Stimulated activated CD8-positive, alpha-beta memory T cell treated with anti-CD3 and anti-CD28 coated beads, Interleukin-15, amount 100 ng/mL, for 48 hours (primary cell): ENCODE data around the gene CA11.
"Not testable (repeated sequence)": the region's sequence is repeated elsewhere in the genome, so short reads cannot be mapped to it uniquely, and the experiment has no call there.

Experiments
- DNase-seq, 2 donors: peaks; one replicate each; pipeline ENCODE4 v3.0.0-alpha.2; 2020; ENCODE audit warnings: low read depth in 2 of 2

Gene CA11

GRCh38 chr19:48641850-48642249 lies 4.1 kb downstream of the CA11 start:
- no peak for DNase-seq

GRCh38 chr19:48639483-48640375 lies 6.3 kb downstream of the CA11 start:
- DNase-seq = no peak

- no peak for DNase-seq
Observed at GRCh38 chr19:48638831-48639381, 7.1 kb downstream of the CA11 start.

GRCh38 chr19:48637948-48638830 lies 7.8 kb downstream of the CA11 start:
- peak in 1 of 2 donors; percentile 66 for DNase-seq

DNA sequence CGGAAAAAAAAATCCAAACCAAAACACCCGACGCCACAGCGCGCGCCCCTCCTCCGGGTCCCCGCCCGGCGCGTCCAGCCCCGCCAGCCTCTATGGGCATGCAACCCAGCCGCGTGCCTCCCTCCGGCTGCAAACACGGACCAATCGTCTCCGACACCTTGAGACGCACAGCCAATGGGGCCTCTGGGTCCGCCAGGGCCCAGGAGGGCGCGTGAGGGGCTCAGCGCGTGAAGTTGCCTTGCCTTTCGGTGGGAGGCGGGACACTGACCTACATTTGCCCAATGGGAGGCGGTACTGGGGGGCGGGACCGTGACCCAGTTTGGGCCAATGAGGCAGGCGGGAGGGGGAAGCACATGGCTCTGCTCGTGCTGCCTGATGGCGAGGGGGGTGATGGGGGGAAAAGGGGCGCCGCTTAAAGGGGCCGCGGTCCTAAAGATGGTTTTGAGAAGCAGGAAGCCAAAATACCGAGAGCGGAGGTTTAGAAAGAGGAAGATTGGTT lies 8.5 kb downstream of the CA11 start:
- DNase-seq = peak; percentile 98 to 99

DNA sequence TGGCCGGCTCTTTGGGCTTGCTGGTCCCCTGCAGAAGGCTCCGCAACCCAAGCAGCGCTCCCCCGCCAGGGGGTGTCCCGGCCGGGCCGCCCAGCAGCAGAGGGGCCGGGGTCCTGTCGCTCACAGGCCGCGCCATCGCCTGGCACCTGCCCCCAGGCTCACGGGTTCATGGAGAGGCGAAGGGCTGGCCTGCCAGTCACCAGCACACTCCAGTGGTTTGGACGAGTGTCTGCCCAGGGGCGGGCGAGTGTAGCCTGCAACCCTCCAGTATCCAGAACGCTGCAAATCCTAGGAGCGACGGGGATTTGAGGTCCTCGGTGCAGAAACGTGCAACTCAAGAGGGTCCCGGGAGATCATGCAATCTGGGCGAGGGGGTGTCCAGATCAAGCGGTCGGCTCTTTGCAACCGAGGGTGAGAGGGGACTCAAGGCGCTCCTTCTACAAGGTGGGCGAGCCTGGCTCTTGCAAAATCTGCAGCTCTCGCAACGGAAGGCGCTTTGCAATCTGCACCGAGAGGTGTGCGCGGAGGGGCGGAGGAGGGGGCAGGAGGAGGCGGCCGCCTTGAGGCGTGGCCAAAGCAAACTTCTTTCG lies 9.0 kb downstream of the CA11 start, which contains the start of gene DBP:
DBP (minus strand) TSS at position 521 of the 590 bp plus-strand sequence; CDS start at position 136, 385 bp downstream.
- DNase-seq = no peak

GRCh38 chr19:48635966-48636858 lies 9.8 kb downstream of the CA11 start:
- no peak for DNase-seq

DNA sequence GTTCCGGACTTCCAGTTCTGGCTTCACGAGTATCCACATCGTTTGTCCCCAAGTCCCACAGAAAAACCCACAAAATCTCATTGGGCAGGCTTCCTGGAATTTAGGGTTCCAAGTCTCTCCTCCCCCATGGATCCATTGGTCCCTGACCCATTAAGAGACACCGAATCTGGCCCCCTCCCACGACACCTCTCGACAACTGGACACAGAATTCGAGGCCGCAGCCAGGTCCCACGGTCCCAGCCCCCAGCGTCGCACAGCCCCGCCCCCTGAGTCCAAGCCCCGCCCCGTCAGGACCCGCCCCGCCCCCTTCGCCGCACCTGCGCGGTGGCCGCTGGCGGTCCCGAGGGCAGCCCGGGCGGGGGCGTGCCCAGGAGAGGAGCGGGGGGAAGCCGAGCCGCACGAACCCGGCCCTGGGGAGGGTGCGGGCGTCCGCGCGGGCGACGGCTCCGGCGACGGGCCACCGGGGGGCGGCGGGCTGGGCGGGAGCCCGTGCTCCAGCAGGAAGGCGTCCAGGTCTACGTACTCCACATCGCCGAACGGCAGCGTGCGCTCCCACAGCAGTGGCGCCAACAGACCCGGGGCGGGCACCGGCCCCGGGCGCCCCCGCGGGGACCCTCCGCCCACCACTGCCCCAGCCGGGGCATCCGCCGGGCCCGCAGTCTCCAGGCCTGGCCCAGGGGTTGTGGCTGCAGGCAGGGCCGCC lies 10.6 kb downstream of the CA11 start:
- DNase-seq = peak; percentile 64 to 67

DNA sequence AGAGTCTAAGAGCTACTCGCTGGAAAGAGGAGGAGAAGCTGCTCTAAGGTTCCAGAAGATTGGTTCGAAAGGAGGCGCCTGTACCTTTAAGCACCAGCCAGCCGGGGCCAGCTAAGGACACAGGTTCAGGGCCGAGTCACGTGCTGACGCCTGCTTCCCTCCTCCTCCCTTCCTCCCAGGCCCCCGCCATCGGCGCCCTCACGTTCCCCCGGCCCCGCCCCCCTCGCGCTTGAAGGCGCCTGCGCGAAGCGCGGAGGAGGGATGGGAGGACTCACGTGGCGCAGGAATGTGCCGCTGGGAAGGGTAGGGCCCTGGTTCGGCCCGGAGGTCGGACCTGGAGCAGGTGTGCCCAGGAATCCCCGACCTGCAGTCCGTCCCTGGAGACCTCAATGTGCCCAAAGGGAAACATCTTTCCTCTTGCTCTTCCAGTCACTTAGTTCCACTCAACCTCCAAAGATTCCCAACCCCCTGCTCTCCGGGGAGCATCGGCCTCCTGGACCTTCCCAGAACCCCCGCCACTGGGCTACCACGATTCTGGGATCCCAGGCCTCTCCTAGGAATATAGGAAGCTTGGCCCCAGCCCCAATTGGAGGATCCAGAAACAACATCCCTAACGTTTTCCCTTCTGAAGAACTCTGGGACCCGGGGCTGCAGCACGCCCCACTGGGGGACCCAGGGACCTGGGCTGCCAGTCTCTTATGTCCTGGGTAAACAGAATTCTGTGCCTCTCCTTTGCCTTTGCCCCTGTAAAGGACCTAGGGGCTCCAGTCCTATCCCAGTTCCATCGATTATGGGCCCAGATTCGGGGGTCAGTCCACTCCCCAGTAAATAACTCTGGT lies 11.3 kb downstream of the CA11 start:
- DNase-seq = peak; percentile 89 to 91

DNA sequence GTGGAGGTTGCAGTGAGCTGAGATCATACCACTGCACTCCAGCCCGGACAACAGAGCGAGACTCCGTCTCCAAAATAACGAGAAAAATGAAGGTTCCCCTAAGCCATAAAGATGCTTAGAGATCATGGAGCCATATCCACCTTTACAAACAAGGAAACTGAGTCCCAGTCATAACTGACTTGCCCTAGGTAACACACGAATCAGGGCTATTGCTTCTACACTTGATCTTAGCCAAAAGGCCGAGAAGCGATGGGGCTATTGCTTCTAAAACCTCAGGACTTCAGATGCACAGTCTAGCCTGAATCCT lies 12.0 kb downstream of the CA11 start:
- DNase-seq = no peak

DNA sequence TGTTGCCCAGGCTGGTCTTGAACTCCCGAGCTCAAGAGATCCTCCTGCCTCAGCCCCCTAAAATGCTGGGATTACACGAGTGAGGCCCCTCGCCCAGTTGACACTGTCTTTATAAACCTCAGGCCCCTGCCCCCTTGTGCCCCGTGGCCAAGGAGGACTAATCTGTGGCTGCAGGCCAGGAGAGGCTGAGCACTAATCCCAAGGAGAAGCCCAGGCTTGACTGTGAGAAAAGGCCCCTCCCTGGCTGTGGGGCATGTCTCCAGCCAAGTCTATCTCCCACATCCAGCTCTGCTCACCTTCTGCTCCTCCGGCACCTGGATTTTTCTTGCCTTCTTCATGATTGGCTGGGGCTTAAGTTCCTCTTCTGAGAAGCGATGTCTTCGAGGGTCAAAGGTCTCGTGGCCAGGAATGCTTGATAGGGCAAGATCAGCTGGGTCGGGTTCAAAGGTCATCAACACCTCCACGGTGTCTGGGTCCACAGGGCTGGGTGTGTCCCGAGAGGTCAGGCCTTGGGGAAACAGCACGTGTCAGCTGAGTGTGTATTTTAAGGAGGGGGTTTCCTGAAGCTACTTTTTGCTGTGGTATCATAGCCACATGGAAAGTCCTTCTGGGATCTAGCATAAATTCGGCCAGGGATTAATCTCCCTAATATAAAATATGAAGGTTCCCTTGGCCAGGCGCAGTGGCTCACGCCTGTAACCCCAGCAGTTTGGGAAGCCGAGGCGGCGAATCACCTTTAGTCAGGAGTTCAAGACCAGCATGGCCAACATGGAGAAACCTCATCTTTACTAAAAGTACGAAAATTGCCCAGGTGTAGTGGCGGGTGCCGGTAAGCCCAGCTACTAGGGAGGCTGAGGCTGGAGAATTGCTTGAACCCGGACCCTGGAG lies 12.6 kb downstream of the CA11 start:
- DNase-seq = no peak

DNA sequence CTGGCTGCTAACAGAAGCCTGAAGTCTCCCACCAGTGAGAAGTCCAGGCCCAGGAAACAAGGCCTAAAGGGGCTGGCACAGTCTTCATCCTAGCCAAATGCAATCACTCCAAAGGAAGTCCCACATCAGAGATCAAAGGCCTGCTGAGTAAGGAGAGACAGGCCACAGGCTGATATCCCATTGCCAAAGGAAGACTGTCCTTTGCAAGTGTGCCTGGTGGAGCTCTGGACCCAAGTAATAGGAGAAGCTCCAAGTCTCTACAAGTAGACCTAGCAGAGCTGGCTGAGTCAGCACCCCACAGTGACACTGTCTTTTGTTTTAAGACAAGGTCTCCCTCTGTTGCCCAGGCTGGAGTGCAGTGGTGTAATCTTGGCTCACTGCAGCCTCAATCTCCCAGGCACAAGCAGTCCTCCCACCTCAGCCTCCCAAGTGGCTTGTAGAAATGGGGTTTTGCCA lies 13.3 kb downstream of the CA11 start:
- no peak for DNase-seq

GRCh38 chr19:48632286-48632685 lies 13.7 kb downstream of the CA11 start:
- DNase-seq = not testable (repeated sequence)

GRCh38 chr19:48631225-48631624 lies 14.8 kb downstream of the CA11 start:
- DNase-seq = no peak

- DNase-seq = no peak
Observed at GRCh38 chr19:48630296-48631063, 15.5 kb downstream of the CA11 start.

- no peak for DNase-seq
Observed at GRCh38 chr19:48629599-48630295, 16.2 kb downstream of the CA11 start.

- no peak for DNase-seq
Observed at GRCh38 chr19:48629297-48629598, 16.7 kb downstream of the CA11 start.
